GM12892 (cell line): ENCODE data around the gene VPS11.
A peak's percentile ranks its signal among the peaks of the same experiment; 100 is the strongest.

Experiments
- POLR2A ChIP-seq: IDR thresholded peaks from 2 replicates; pipeline ENCODE4 v1.6.1; 2011; ENCODE audit warnings: low read depth, low read length, control low read depth
- POLR2AphosphoS5 ChIP-seq: IDR thresholded peaks from 2 replicates; pipeline ENCODE4 v1.6.1; 2011; ENCODE audit warnings: low read depth, low read length, control low read depth

DNA sequence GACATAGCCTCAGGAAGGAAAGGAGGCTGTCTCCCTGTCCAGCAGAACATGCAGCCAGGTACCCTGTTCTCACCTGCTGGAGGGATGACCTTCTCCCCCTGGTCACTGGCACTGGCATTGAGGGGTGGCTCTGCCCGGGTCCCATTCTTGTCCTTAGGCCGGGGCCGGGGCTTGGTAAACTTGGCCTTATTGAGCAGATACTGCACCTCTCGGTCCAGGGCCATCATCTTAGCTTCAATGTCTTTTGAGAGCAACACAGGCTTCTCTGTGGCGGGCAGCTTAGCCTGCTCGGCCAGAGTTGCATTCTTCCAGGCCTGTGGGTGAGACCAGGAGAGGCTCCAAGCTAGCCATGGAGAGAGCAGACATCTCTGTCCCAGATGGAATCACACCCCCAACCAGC is 21.1 kb upstream of the VPS11 start:
- TF ChIP-seq POLR2A (0 out of 2 replicates have a peak, but pooled peaks have one; percentile 28), POLR2AphosphoS5 (no peak)
